HCT116 (cell line): Measurements from ENCODE around the gene HERC6. TPM values are rescaled to one million over a fixed set of nuclear protein-coding genes. Genes with fewer than 3 reads are reported as not detected.

Experiments
- ATAC-seq: fragments of 200-7000 bp; cut with Tn5 transposase; 2 replicates; pipeline ENCODE4 v1.9.1; 2020; ENCODE audit warnings: mild to moderate bottlenecking, moderate library complexity
- BruUV-seq: library from RNA; stranded (reverse); fragments of 400-500 nt; replicated peaks from 2 replicates; lab custom pipeline; 2021; lab: Mats Ljungman, UMichigan
- CTCF ChIA-PET: fragments of 300-600 bp; sonication (Branson Sonifier 250); formaldehyde crosslinking; loops from one replicate; lab custom pipeline; 2021; ENCODE audit warnings: antibody characterized with exemption; lab: Charles Lee
- POLR2A ChIA-PET: fragments of 300-600, 350-600 bp; sonication (Branson Sonifier 250); formaldehyde crosslinking; loops from one replicate; lab custom pipeline; 2021; ENCODE audit warnings: antibody characterized with exemption; lab: Charles Lee
- RAD21 ChIA-PET, 2 experiments: fragments of 300-600 bp; sonication (Branson Sonifier 250); formaldehyde crosslinking; loops; one replicate each; lab custom pipeline; 2023; ENCODE audit warnings: low total read pairs in 2 of 2; ENCODE audit not compliant: uncharacterized antibody in 2 of 2, unreplicated experiment in 2 of 2, low non-redundant PET in 1 of 2; lab: Charles Lee
- DNase-seq: peaks from one replicate; pipeline ENCODE4 v3.0.0-alpha.2; 2010; ENCODE audit warnings: low read depth, low spot score
- H2AFZ ChIP-seq: fragments of 200-600 bp; shearing (Covaris generic), sonication (generic); 2 replicates; pipeline ENCODE4 v1.6.1; 2017; ENCODE audit warnings: low read depth, mixed run types, mixed read lengths, antibody characterized with exemption, low read length; ENCODE audit not compliant: poor library complexity, severe bottlenecking
- H3K27ac ChIP-seq: 2 replicates; pipeline ENCODE4 v1.5.1; 2012; ENCODE audit warnings: low read depth, low read length
- H3K27me3 ChIP-seq: fragments of 200-600 bp; sonication (generic); 2 replicates; pipeline ENCODE4 v1.6.1; 2016; ENCODE audit warnings: mixed run types, low read length, mixed read lengths; ENCODE audit not compliant: insufficient read depth
- H3K36me3 ChIP-seq, 2 experiments: fragments of 200-500 bp in 1 of 2; fragments of 200-600 bp in 1 of 2; sonication (Bioruptor generic) in 1 of 2; sonication (generic) in 1 of 2; 2 replicates each; pipeline versions ENCODE4 v1.5.1 to v1.6.1; 2014 to 2016; ENCODE audit warnings: low read length in 2 of 2, inconsistent platforms in 1 of 2, mixed read lengths in 1 of 2, mixed run types in 1 of 2; ENCODE audit not compliant: insufficient read depth in 2 of 2, control insufficient read depth in 1 of 2
- H3K4me1 ChIP-seq, 2 experiments: fragments of 200-600 bp in 1 of 2; sonication (generic) in 1 of 2; 2 replicates each; pipeline versions ENCODE4 v1.5.1 to v1.6.1; 2012 to 2017; ENCODE audit warnings: low read length in 2 of 2, inconsistent platforms in 1 of 2, mild to moderate bottlenecking in 1 of 2, mixed read lengths in 1 of 2, mixed run types in 1 of 2, moderate library complexity in 1 of 2; ENCODE audit not compliant: insufficient read depth in 2 of 2, control insufficient read depth in 1 of 2
- H3K4me2 ChIP-seq: fragments of 200-600 bp; sonication (generic); 2 replicates; pipeline ENCODE4 v1.6.1; 2017; ENCODE audit warnings: mixed run types, low read length, mixed read lengths
- H3K4me3 ChIP-seq, 2 experiments: fragments of 200-600 bp in 1 of 2; sonication (generic) in 1 of 2; replicated peaks in 1 of 2; 2 replicates each; pipeline ENCODE4 v1.5.1; 2011 to 2016; ENCODE audit warnings: low read length in 2 of 2, control low read depth in 1 of 2, low read depth in 1 of 2, mild to moderate bottlenecking in 1 of 2, mixed read lengths in 1 of 2, mixed run types in 1 of 2
- H3K79me2 ChIP-seq: fragments of 200-600 bp; sonication (generic); 2 replicates; pipeline ENCODE4 v1.6.1; 2017; ENCODE audit warnings: mild to moderate bottlenecking, mixed run types, low read length, moderate library complexity, mixed read lengths; ENCODE audit not compliant: insufficient read depth
- H3K9ac ChIP-seq: fragments of 200-600 bp; sonication (generic); 2 replicates; pipeline ENCODE4 v1.6.1; 2016; ENCODE audit warnings: low read length, mixed read lengths
- H3K9me2 ChIP-seq: fragments of 200-600 bp; sonication (generic), shearing (Covaris generic); 2 replicates; pipeline ENCODE4 v1.6.1; 2017; ENCODE audit warnings: mixed run types, mild to moderate bottlenecking, moderate library complexity; ENCODE audit not compliant: insufficient read depth
- H3K9me3 ChIP-seq, 2 experiments: fragments of 200-500 bp in 1 of 2; fragments of 200-600 bp in 1 of 2; sonication (Bioruptor generic) in 1 of 2; sonication (generic) in 1 of 2; 2 replicates each; pipeline ENCODE4 v1.6.1; 2014 to 2017; ENCODE audit warnings: low read length in 2 of 2, mixed read lengths in 2 of 2, inconsistent platforms in 1 of 2, low read depth in 1 of 2, mild to moderate bottlenecking in 1 of 2, mixed run types in 1 of 2, moderate library complexity in 1 of 2; ENCODE audit not compliant: control insufficient read depth in 1 of 2, insufficient read depth in 1 of 2
- H4K20me1 ChIP-seq: fragments of 200-600 bp; sonication (generic), shearing (Covaris generic); 2 replicates; pipeline ENCODE4 v1.6.1; 2017; ENCODE audit warnings: mixed run types, mild to moderate bottlenecking, moderate library complexity; ENCODE audit not compliant: insufficient read depth
- CBX3 ChIP-seq: IDR thresholded peaks from 2 replicates; pipeline ENCODE4 v1.6.1; 2012; ENCODE audit warnings: low read depth
- ELF1 ChIP-seq: IDR thresholded peaks from 2 replicates; pipeline ENCODE4 v1.6.1; 2012; ENCODE audit warnings: low read depth, borderline replicate concordance
- EZH2phosphoT487 ChIP-seq: fragments of 200-600 bp; IDR thresholded peaks from 2 replicates; pipeline ENCODE4 v1.6.1; 2018; ENCODE audit warnings: antibody characterized with exemption, borderline replicate concordance
- POLR2A ChIP-seq: IDR thresholded peaks from 2 replicates; pipeline ENCODE4 v1.7.0; 2011; ENCODE audit warnings: borderline replicate concordance; ENCODE audit not compliant: insufficient read depth, insufficient read length; ENCODE audit errors: extremely low read depth
- POLR2AphosphoS5 ChIP-seq: IDR thresholded peaks from 2 replicates; pipeline ENCODE4 v1.6.1; 2011; ENCODE audit warnings: mild to moderate bottlenecking, low read depth, low read length, moderate library complexity
- RAD21 ChIP-seq: IDR thresholded peaks from 2 replicates; pipeline ENCODE4 v1.6.1; 2012; ENCODE audit warnings: low read depth, mild to moderate bottlenecking
- SRF ChIP-seq: IDR thresholded peaks from 2 replicates; pipeline ENCODE4 v1.6.1; 2012; ENCODE audit warnings: low read depth
- intact Hi-C: fragments of 100-400 bp; cut with micrococcal nuclease; formaldehyde crosslinking; loops from 2 replicates; pipeline ENCODE4 v1.10.0; 2022
- total RNA-seq: library from RNA; stranded (reverse); gene quantifications from one replicate; pipeline ENCODE4 v1.2.1, GENCODE V29; 2021; ENCODE audit not compliant: unreplicated experiment
- TF ChIP-seq, protein P1 (sequence below): IDR thresholded peaks from 2 replicates; pipeline ENCODE4 v1.6.1; 2012
- TF ChIP-seq, protein P2 (sequence below): IDR thresholded peaks from 2 replicates; pipeline ENCODE4 v1.6.1; 2012; ENCODE audit warnings: low read depth

Gene HERC6
- total RNA-seq, 1 experiment from 2014 or later = 4.9 TPM

DNA sequence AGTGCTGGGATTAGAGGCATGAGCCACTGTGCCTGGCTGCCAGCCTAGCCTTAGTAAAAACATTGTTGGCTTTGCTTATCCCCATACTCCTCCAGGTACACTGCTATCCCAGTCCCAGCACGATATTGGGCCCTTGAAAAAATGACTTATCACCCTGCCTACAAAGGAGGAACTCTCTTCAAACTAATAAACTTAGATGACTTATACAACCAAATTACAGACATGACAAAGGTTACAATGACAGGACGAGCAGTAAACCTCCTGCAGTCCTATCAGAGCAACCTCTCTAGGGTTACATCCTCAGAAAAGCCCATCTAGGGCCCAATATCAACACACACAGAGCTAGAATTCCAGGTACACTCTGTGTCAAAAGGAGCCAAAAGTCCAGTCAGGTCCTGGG is 72.6 kb downstream of the HERC6 start:
- ChIA-PET RAD21 (no interaction called here), POLR2A (no interaction called here)
- Histone ChIP-seq H2AFZ (no peak overlapping the region), H3K4me2 (no peak overlapping the region), H4K20me1 (no peaks in the 10 kb centered on the region), H3K36me3 (no peaks in the 10 kb centered on the region), H3K4me3 (no peak overlapping the region), H3K4me1 (peaks cover 3 to 8% of the 10 kb centered on the region in 2 experiments; a peak in 2 of 4 replicates), H3K79me2 (no peaks in the 10 kb centered on the region), H3K9ac (no peak overlapping the region)
- no TSS peak for BruUV-seq
- intact Hi-C loops = no loop called here
- TF ChIP-seq CBX3 (no peak), SRF (no peak), ELF1 (no peak), POLR2A (no peak), EZH2phosphoT487 (no peak), POLR2AphosphoS5 (no peak), RAD21 (no peak)
- TF ChIP-seq, protein P1, sequence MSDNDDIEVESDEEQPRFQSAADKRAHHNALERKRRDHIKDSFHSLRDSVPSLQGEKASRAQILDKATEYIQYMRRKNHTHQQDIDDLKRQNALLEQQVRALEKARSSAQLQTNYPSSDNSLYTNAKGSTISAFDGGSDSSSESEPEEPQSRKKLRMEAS = no peak
- TF ChIP-seq, protein P2, sequence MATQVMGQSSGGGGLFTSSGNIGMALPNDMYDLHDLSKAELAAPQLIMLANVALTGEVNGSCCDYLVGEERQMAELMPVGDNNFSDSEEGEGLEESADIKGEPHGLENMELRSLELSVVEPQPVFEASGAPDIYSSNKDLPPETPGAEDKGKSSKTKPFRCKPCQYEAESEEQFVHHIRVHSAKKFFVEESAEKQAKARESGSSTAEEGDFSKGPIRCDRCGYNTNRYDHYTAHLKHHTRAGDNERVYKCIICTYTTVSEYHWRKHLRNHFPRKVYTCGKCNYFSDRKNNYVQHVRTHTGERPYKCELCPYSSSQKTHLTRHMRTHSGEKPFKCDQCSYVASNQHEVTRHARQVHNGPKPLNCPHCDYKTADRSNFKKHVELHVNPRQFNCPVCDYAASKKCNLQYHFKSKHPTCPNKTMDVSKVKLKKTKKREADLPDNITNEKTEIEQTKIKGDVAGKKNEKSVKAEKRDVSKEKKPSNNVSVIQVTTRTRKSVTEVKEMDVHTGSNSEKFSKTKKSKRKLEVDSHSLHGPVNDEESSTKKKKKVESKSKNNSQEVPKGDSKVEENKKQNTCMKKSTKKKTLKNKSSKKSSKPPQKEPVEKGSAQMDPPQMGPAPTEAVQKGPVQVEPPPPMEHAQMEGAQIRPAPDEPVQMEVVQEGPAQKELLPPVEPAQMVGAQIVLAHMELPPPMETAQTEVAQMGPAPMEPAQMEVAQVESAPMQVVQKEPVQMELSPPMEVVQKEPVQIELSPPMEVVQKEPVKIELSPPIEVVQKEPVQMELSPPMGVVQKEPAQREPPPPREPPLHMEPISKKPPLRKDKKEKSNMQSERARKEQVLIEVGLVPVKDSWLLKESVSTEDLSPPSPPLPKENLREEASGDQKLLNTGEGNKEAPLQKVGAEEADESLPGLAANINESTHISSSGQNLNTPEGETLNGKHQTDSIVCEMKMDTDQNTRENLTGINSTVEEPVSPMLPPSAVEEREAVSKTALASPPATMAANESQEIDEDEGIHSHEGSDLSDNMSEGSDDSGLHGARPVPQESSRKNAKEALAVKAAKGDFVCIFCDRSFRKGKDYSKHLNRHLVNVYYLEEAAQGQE = no peak
- TF ChIP-seq, all 23 proteins: peak for 0
- H3K9me2 ChIP-seq = no peaks in the 10 kb centered on the region
- CTCF ChIA-PET = no interaction called here
- no peaks in the 10 kb centered on the region for H3K27me3 ChIP-seq
- DNase-seq (no peak), ATAC-seq (no peak)
- H3K27ac ChIP-seq = no peak overlapping the region
- no peaks in the 10 kb centered on the region for H3K9me3 ChIP-seq
